H1 (cell line): ENCODE results near the gene ZMIZ1. TPM values are rescaled to one million over a fixed set of nuclear protein-coding genes. Genes with fewer than 3 reads are reported as not detected.

Source experiments
- CTCF ChIA-PET: fragments of 300-600 bp; sonication (Branson Sonifier 250); formaldehyde crosslinking; loops from one replicate; lab custom pipeline; 2021; ENCODE audit not compliant: partially characterized antibody; lab: Charles Lee
- POLR2A ChIA-PET: fragments of 300-600 bp; sonication (Branson Sonifier 250); formaldehyde crosslinking; loops from one replicate; lab custom pipeline; 2021; ENCODE audit warnings: inconsistent platforms; ENCODE audit not compliant: partially characterized antibody; lab: Charles Lee
- DNase-seq, 2 experiments: peaks; one replicate each; pipeline versions ENCODE4 v3.0.0 to v3.0.0-alpha.2; 2010 to 2022; ENCODE audit warnings: low spot score in 2 of 2, low read depth in 1 of 2, mixed read lengths in 1 of 2
- FAIRE-seq: peaks from 2 replicates; lab custom pipeline; 2011; peaks lifted over from hg19 to GRCh38; lab: Jason Lieb, UNC
- H2AFZ ChIP-seq: 2 replicates; pipeline ENCODE4 v1.8.1; 2012; ENCODE audit warnings: low read length, inconsistent platforms
- H2AK5ac ChIP-seq: 2 replicates; pipeline ENCODE4 v1.6.1; 2013; ENCODE audit warnings: low read depth, low read length
- H2BK120ac ChIP-seq: replicated peaks from 2 replicates; pipeline ENCODE3; 2013; ENCODE audit warnings: low read depth, low read length, inconsistent platforms
- H2BK12ac ChIP-seq: 2 replicates; pipeline ENCODE4 v1.6.1; 2013; ENCODE audit warnings: low read depth, low read length
- H2BK15ac ChIP-seq: 2 replicates; pipeline ENCODE4 v1.6.1; 2013; ENCODE audit warnings: low read length
- H2BK20ac ChIP-seq: 2 replicates; pipeline ENCODE4 v1.6.1; 2013; ENCODE audit warnings: low read length
- H2BK5ac ChIP-seq: 2 replicates; pipeline ENCODE4 v1.6.1; 2013; ENCODE audit warnings: low read depth, low read length
- H3K14ac ChIP-seq: 2 replicates; pipeline ENCODE4 v1.6.1; 2013; ENCODE audit warnings: inconsistent platforms; ENCODE audit not compliant: insufficient read length
- H3K18ac ChIP-seq: 2 replicates; pipeline ENCODE4 v1.6.1; 2013; ENCODE audit warnings: low read length; ENCODE audit errors: extremely low read depth
- H3K23ac ChIP-seq: 2 replicates; pipeline ENCODE4 v1.6.1; 2013; ENCODE audit warnings: inconsistent platforms; ENCODE audit not compliant: insufficient read length
- H3K23me2 ChIP-seq: 2 replicates; pipeline ENCODE4 v1.6.1; 2013; ENCODE audit warnings: low read depth, low read length
- H3K27ac ChIP-seq: 2 replicates; pipeline ENCODE4 v1.6.1; 2011; ENCODE audit warnings: low read depth, low read length, inconsistent platforms
- H3K27me3 ChIP-seq, 4 experiments: replicated peaks in 1 of 4; 1 replicate in 1 of 4; 2 replicates in 3 of 4; pipeline versions ENCODE4 v1.6.1 to v1.8.1; 2011 to 2013; ENCODE audit warnings: low read length in 3 of 4, mild to moderate bottlenecking in 3 of 4, inconsistent platforms in 2 of 4, mixed read lengths in 2 of 4, moderate library complexity in 1 of 4; ENCODE audit not compliant: control insufficient read depth in 3 of 4, insufficient read depth in 3 of 4; ENCODE audit errors: extremely low read depth in 1 of 4
- H3K36me3 ChIP-seq, 4 experiments: 2 replicates each; pipeline versions ENCODE4 v1.6.1 to v1.8.1; 2011 to 2013; ENCODE audit warnings: mild to moderate bottlenecking in 4 of 4, low read length in 3 of 4, moderate library complexity in 2 of 4, control low read depth in 1 of 4, inconsistent platforms in 1 of 4; ENCODE audit not compliant: insufficient read depth in 4 of 4, control insufficient read depth in 2 of 4
- H3K4ac ChIP-seq: replicated peaks from 2 replicates; pipeline ENCODE3; 2013; ENCODE audit warnings: low read length, low read depth, mixed read lengths, inconsistent platforms; ENCODE audit not compliant: insufficient read length
- H3K4me1 ChIP-seq, 4 experiments: replicated peaks in 1 of 4; 1 replicate in 1 of 4; 2 replicates in 3 of 4; pipeline versions ENCODE4 v1.6.1 to v1.8.1; 2011 to 2013; ENCODE audit warnings: low read length in 3 of 4, inconsistent platforms in 2 of 4, mixed read lengths in 1 of 4; ENCODE audit not compliant: insufficient read depth in 4 of 4, control insufficient read depth in 3 of 4
- H3K4me2 ChIP-seq, 2 experiments: 2 replicates each; pipeline versions ENCODE4 v1.6.1 to v1.8.1; 2011 to 2013; ENCODE audit warnings: low read depth in 2 of 2, low read length in 2 of 2, control low read depth in 1 of 2, inconsistent platforms in 1 of 2, mild to moderate bottlenecking in 1 of 2; ENCODE audit not compliant: insufficient read depth in 1 of 2
- H3K4me3 ChIP-seq, 4 experiments: fragments of 200-600, 300-600 bp in 1 of 4; sonication (generic), shearing (Covaris generic), sonication (Bioruptor Twin) in 1 of 4; 2 replicates each; pipeline versions ENCODE4 v1.5.1 to v1.8.1; 2011 to 2016; ENCODE audit warnings: low read length in 4 of 4, low read depth in 3 of 4, control low read depth in 2 of 4, inconsistent platforms in 2 of 4, mild to moderate bottlenecking in 2 of 4, mixed read lengths in 1 of 4, moderate library complexity in 1 of 4; ENCODE audit not compliant: insufficient read depth in 2 of 4; ENCODE audit errors: extremely low read depth in 1 of 4
- H3K56ac ChIP-seq: replicated peaks from 2 replicates; pipeline ENCODE3; 2013; ENCODE audit warnings: low read depth, mild to moderate bottlenecking, mixed read lengths, low read length, inconsistent platforms; ENCODE audit not compliant: insufficient read length
- H3K79me1 ChIP-seq: 2 replicates; pipeline ENCODE4 v1.6.1; 2013; ENCODE audit warnings: low read depth, low read length, control low read depth
- H3K79me2 ChIP-seq, 2 experiments: 2 replicates each; pipeline versions ENCODE4 v1.6.1 to v1.8.1; 2012 to 2013; ENCODE audit warnings: low read length in 2 of 2, mild to moderate bottlenecking in 2 of 2, inconsistent platforms in 1 of 2; ENCODE audit not compliant: insufficient read depth in 2 of 2, control insufficient read depth in 1 of 2
- H3K9ac ChIP-seq, 4 experiments: replicated peaks in 1 of 4; 1 replicate in 1 of 4; 2 replicates in 3 of 4; pipeline versions ENCODE4 v1.6.1 to v1.8.1; 2011 to 2013; ENCODE audit warnings: low read depth in 3 of 4, low read length in 3 of 4, control low read depth in 2 of 4, mild to moderate bottlenecking in 2 of 4, moderate library complexity in 2 of 4, inconsistent platforms in 1 of 4; ENCODE audit errors: extremely low read depth in 1 of 4
- H3K9me3 ChIP-seq, 2 experiments: 2 replicates each; pipeline versions ENCODE4 v1.6.1 to v1.8.1; 2012 to 2013; ENCODE audit warnings: mild to moderate bottlenecking in 2 of 2, moderate library complexity in 2 of 2, control low read depth in 1 of 2, inconsistent platforms in 1 of 2, low read depth in 1 of 2, low read length in 1 of 2, mixed read lengths in 1 of 2; ENCODE audit not compliant: insufficient read depth in 2 of 2
- H4K20me1 ChIP-seq, 2 experiments: replicated peaks in 1 of 2; 2 replicates each; pipeline versions ENCODE3 to v1.8.1; 2011 to 2013; ENCODE audit warnings: inconsistent platforms in 2 of 2, low read length in 2 of 2, mild to moderate bottlenecking in 1 of 2; ENCODE audit not compliant: insufficient read depth in 2 of 2, control insufficient read depth in 1 of 2
- H4K5ac ChIP-seq: 2 replicates; pipeline ENCODE4 v1.6.1; 2013; ENCODE audit warnings: low read length, low read depth, mixed read lengths, inconsistent platforms; ENCODE audit not compliant: insufficient read length
- H4K8ac ChIP-seq: 2 replicates; pipeline ENCODE4 v1.8.0; 2013; ENCODE audit warnings: mild to moderate bottlenecking, moderate library complexity, low read length, inconsistent platforms; ENCODE audit not compliant: insufficient read depth; ENCODE audit errors: extremely low read depth
- H4K91ac ChIP-seq: replicated peaks from 2 replicates; pipeline ENCODE3; 2013; ENCODE audit warnings: low read length, mixed read lengths, inconsistent platforms; ENCODE audit not compliant: insufficient read length
- ATF2 ChIP-seq: IDR thresholded peaks from 2 replicates; pipeline ENCODE4 v1.6.1; 2012; ENCODE audit warnings: low read length, inconsistent platforms
- FOSL1 ChIP-seq: IDR thresholded peaks from 2 replicates; pipeline ENCODE4 v1.6.1; 2011; ENCODE audit warnings: mild to moderate bottlenecking, low read depth, low read length, moderate library complexity; ENCODE audit not compliant: insufficient read depth
- HDAC2 ChIP-seq, 2 experiments: fragments of 300-600 bp in 1 of 2; sonication (generic) in 1 of 2; IDR thresholded peaks; 2 replicates each; pipeline ENCODE4 v1.6.1; 2011 to 2012; ENCODE audit warnings: low read depth in 2 of 2, low read length in 2 of 2, mild to moderate bottlenecking in 2 of 2, moderate library complexity in 2 of 2, borderline replicate concordance in 1 of 2, inconsistent platforms in 1 of 2
- KDM1A ChIP-seq: fragments of 200-600, 300-600 bp; sonication (generic); IDR thresholded peaks from 2 replicates; pipeline ENCODE4 v1.7.1; 2016; ENCODE audit warnings: mild to moderate bottlenecking, low read length, borderline replicate concordance
- NANOG ChIP-seq: IDR thresholded peaks from 2 replicates; pipeline ENCODE4 v1.6.1; 2011; ENCODE audit warnings: low read length, low read depth, mild to moderate bottlenecking, inconsistent platforms; ENCODE audit not compliant: insufficient read depth, poor library complexity, severe bottlenecking
- NRF1 ChIP-seq: IDR thresholded peaks from 2 replicates; pipeline ENCODE4 v1.6.1; 2011; ENCODE audit warnings: mild to moderate bottlenecking, low read depth, low read length, improper control_type of control experiment
- SIN3A ChIP-seq, 2 experiments: IDR thresholded peaks in 1 of 2; conservative IDR thresholded peaks in 1 of 2; 2 replicates each; pipeline ENCODE4 v1.6.1; 2011 to 2012; ENCODE audit warnings: low read length in 2 of 2, improper control_type of control experiment in 1 of 2, low read depth in 1 of 2, mild to moderate bottlenecking in 1 of 2
- SP4 ChIP-seq: IDR thresholded peaks from 2 replicates; pipeline ENCODE4 v1.6.1; 2012; ENCODE audit warnings: low read length, inconsistent platforms
- TAF7 ChIP-seq: optimal IDR thresholded peaks from 2 replicates; pipeline ENCODE3; 2011; ENCODE audit warnings: low read depth, mild to moderate bottlenecking, inconsistent platforms, low read length, moderate library complexity, borderline replicate concordance
- YY1 ChIP-seq: IDR thresholded peaks from 2 replicates; pipeline ENCODE4 v1.6.1; 2011; ENCODE audit warnings: low read depth, mild to moderate bottlenecking, low read length
- WGBS, 2 experiments: shearing (Covaris generic) in 1 of 2; methylation state at CpG; one replicate each; pipeline versions ENCODE4 v1.1.6 to v1.1.7; 2013 to 2015; ENCODE audit warnings: low lambda C conversion rate in 2 of 2, mixed read lengths in 2 of 2, inconsistent platforms in 1 of 2, low coverage in 1 of 2, missing lambda C conversion rate in 1 of 2; ENCODE audit not compliant: insufficient replicate concordance in 2 of 2, insufficient coverage in 1 of 2, insufficient read length in 1 of 2; ENCODE audit errors: extremely low coverage in 1 of 2, missing lambda C conversion rate in 1 of 2; 5-methylcytosine and 5-hydroxymethylcytosine counted together
- polyA plus RNA-seq, 7 experiments: library from polyadenylated mRNA; depleted of rRNA in 3 of 7; stranded (reverse) in 5 of 7; unstranded in 2 of 7; fragments of >200 nt in 5 of 7; fragments of 200-250 nt in 2 of 7; gene quantifications; 1 replicate in 5 of 7; 2 replicates in 1 of 7; 4 replicates in 1 of 7; pipeline versions ENCODE4 v1.2.1 to v1.2.3, GENCODE V29; 2011 to 2013; ENCODE audit warnings: missing spikeins in 2 of 7, mixed read lengths in 2 of 7
- total RNA-seq: library from RNA; stranded (reverse); fragmentation: NEBNext Ultra II Directional; extraction: Animal tissue kit (Norgen Biotek cat#: 25700); gene quantifications from 2 replicates; pipeline ENCODE4 v1.2.1, GENCODE V29; 2021

Gene ZMIZ1
- total and polyA plus RNA-seq, 2 of the 8 experiments (the other 6 are each of a cell fraction or from before 2014, with no cell fraction given) = 8.1 to 28.0 TPM

GRCh38 chr10:79092292-79092896, 23.6 kb downstream of the ZMIZ1 start:
- H2BK12ac ChIP-seq = no peak overlapping the region
- H4K91ac ChIP-seq = no peak overlapping the region
- POLR2A ChIA-PET = no interaction called here
- no peak overlapping the region for H3K18ac ChIP-seq
- no peaks in the 10 kb centered on the region; the same call in 1 of the 2 replicates for H3K23me2 ChIP-seq
- no peak overlapping the region for H3K4me2 ChIP-seq
- H3K4ac ChIP-seq = no peak overlapping the region
- H3K79me1 ChIP-seq = peaks cover 54% of the 10 kb centered on the region
- 93% methylated on average over 10 of the region's 10 CpGs; no CpG with 5 or more reads in 1 of the 2 experiments for WGBS, 2 experiments
- no peak for FAIRE-seq
- H4K20me1 ChIP-seq = peaks cover 23 to 44% of the 10 kb centered on the region in 2 experiments
- H3K56ac ChIP-seq = no peak overlapping the region
- H4K8ac ChIP-seq = no peak overlapping the region; the same call in 1 of the 2 replicates
- no peak overlapping the region for H3K9ac ChIP-seq
- peaks cover 0 to 31% (median 7%) of the 10 kb centered on the region in 4 experiments; a peak in 5 of 7 replicates for H3K4me1 ChIP-seq
- H3K4me3 ChIP-seq = no peak overlapping the region
- H3K9me3 ChIP-seq = no peaks in the 10 kb centered on the region
- H3K27ac ChIP-seq = no peak overlapping the region
- H3K23ac ChIP-seq = no peak overlapping the region
- H3K27me3 ChIP-seq = no peaks in the 10 kb centered on the region
- no peak overlapping the region for H2BK20ac ChIP-seq
- peaks cover 10 to 94% of the 10 kb centered on the region in 2 experiments for H3K79me2 ChIP-seq
- H3K36me3 ChIP-seq = no peaks in the 10 kb centered on the region
- H2BK15ac ChIP-seq = no peak overlapping the region
- no peak overlapping the region for H3K14ac ChIP-seq
- no peak for DNase-seq
- H2BK5ac ChIP-seq = no peak overlapping the region
- no peak overlapping the region for H2AK5ac ChIP-seq
- H2AFZ ChIP-seq = no peak overlapping the region
- no peak overlapping the region for H2BK120ac ChIP-seq
- CTCF ChIA-PET = interaction anchor here (0.7 to 1.8 kb wide), 5 partner anchors 12 to 112 kb away, joined by 3 to 8 read pairs (median 5); no protein-coding TSS in a partner anchor
- no peak overlapping the region for H4K5ac ChIP-seq
- TF ChIP-seq NRF1 = no peak
- no peak for TF ChIP-seq TAF7
- no peak for TF ChIP-seq YY1
- TF ChIP-seq ATF2 = no peak
- no peak for TF ChIP-seq FOSL1
- TF ChIP-seq HDAC2 (IDR thresholded peaks at IDR 0.05; ENCODE audit: borderline replicate concordance in 1 of 2, low read depth in 2 of 2, low read length in 2 of 2) = no peak
- no peak for TF ChIP-seq SP4
- TF ChIP-seq SIN3A (conservative IDR thresholded peaks at IDR 0.05 in 1 of 2, IDR thresholded peaks at IDR 0.05 in 1 of 2; ENCODE audit: low read depth in 1 of 2, low read length in 2 of 2) = no peak
- TF ChIP-seq NANOG = no peak
- no peak for TF ChIP-seq KDM1A
